ENCODE results near the gene UBE2G2.

Gene UBE2G2

GRCh38 chr21:44729336-44730027, 72.1 kb downstream of the UBE2G2 start:
- H3K36me3 Mint-ChIP-seq (ENCODE audit: low read depth), result no peaks in the 10 kb centered on the region
- H3K9me3 Mint-ChIP-seq, result peaks cover 9% of the 10 kb centered on the region
- TF ChIP-seq CTCF (IDR thresholded peaks at IDR 0.05; ENCODE audit: unreplicated experiment in 3 of 3), result no peak

GRCh38 chr21:44728716-44729115, 72.9 kb downstream of the UBE2G2 start:
- peaks cover 9% of the 10 kb centered on the region for H3K9me3 Mint-ChIP-seq
- no peak for TF ChIP-seq CTCF (IDR thresholded peaks at IDR 0.05; ENCODE audit: unreplicated experiment in 3 of 3)
- H3K36me3 Mint-ChIP-seq (ENCODE audit: low read depth), result no peaks in the 10 kb centered on the region
- no peak overlapping the region for H3K27ac Mint-ChIP-seq
- H3K4me3 Mint-ChIP-seq, result no peak overlapping the region
- H3K4me1 Mint-ChIP-seq, result peaks cover 23% of the 10 kb centered on the region
- peaks cover 41% of the 10 kb centered on the region for H3K27me3 Mint-ChIP-seq (ENCODE audit: low read depth)

More at GRCh38 chr21:44729336-44730027, 72.1 kb downstream of the UBE2G2 start:
- Mint-ChIP-seq H3K27me3 (ENCODE audit: low read depth) (peaks cover 35% of the 10 kb centered on the region), H3K4me3 (no peak overlapping the region), H3K4me1 (peaks cover 19% of the 10 kb centered on the region), H3K27ac (no peak overlapping the region)

GRCh38 chr21:44727757-44728156, 73.9 kb downstream of the UBE2G2 start:
- TF ChIP-seq CTCF (IDR thresholded peaks at IDR 0.05; ENCODE audit: unreplicated experiment in 3 of 3), result no peak
- Mint-ChIP-seq H3K36me3 (ENCODE audit: low read depth) (no peaks in the 10 kb centered on the region), H3K27ac (no peak overlapping the region), H3K27me3 (ENCODE audit: low read depth) (peaks cover 42% of the 10 kb centered on the region), H3K9me3 (peaks cover 9% of the 10 kb centered on the region), H3K4me1 (peaks cover 24% of the 10 kb centered on the region), H3K4me3 (no peak overlapping the region)

- H3K27ac Mint-ChIP-seq, result no peak overlapping the region
- peaks cover 28% of the 10 kb centered on the region for H3K4me1 Mint-ChIP-seq
- no peaks in the 10 kb centered on the region for H3K36me3 Mint-ChIP-seq (ENCODE audit: low read depth)
- H3K27me3 Mint-ChIP-seq (ENCODE audit: low read depth), result peaks cover 46% of the 10 kb centered on the region
- H3K4me3 Mint-ChIP-seq, result no peak overlapping the region
- TF ChIP-seq CTCF (IDR thresholded peaks at IDR 0.05; ENCODE audit: unreplicated experiment in 3 of 3), result no peak
- H3K9me3 Mint-ChIP-seq, result peaks cover 9% of the 10 kb centered on the region
Measured at GRCh38 chr21:44727321-44727720, 74.3 kb downstream of the UBE2G2 start.

GRCh38 chr21:44726826-44727225, 74.8 kb downstream of the UBE2G2 start:
- no peak for TF ChIP-seq CTCF (IDR thresholded peaks at IDR 0.05; ENCODE audit: unreplicated experiment in 3 of 3)
- peaks cover 25% of the 10 kb centered on the region for H3K4me1 Mint-ChIP-seq
- H3K27ac Mint-ChIP-seq, result no peak overlapping the region
- peaks cover 46% of the 10 kb centered on the region for H3K27me3 Mint-ChIP-seq (ENCODE audit: low read depth)
- H3K9me3 Mint-ChIP-seq, result peaks cover 9% of the 10 kb centered on the region
- H3K4me3 Mint-ChIP-seq, result no peak overlapping the region
- no peaks in the 10 kb centered on the region for H3K36me3 Mint-ChIP-seq (ENCODE audit: low read depth)

- TF ChIP-seq CTCF (IDR thresholded peaks at IDR 0.05; ENCODE audit: unreplicated experiment in 3 of 3), result no peak
- Mint-ChIP-seq H3K4me3 (no peak overlapping the region), H3K27ac (no peak overlapping the region), H3K27me3 (ENCODE audit: low read depth) (peaks cover 55% of the 10 kb centered on the region), H3K9me3 (no peaks in the 10 kb centered on the region), H3K4me1 (peaks cover 14% of the 10 kb centered on the region), H3K36me3 (ENCODE audit: low read depth) (no peaks in the 10 kb centered on the region)
Measured at GRCh38 chr21:44724926-44725325, 76.7 kb downstream of the UBE2G2 start.

Data from nephron (organoid).